Measurements from ENCODE around the gene SELENOH.

GRCh38 chr11:57773026-57773598 lies 31.8 kb downstream of the SELENOH start:
- TF ChIP-seq SP2 (tag by site-specific recombination; IDR thresholded peaks at IDR 0.05) (no peak), ZNF23 (tag by site-specific recombination; IDR thresholded peaks at IDR 0.05; ENCODE audit: borderline replicate concordance) (no peak), ZNF184 (tag by site-specific recombination; IDR thresholded peaks at IDR 0.05) (no peak), ZNF610 (tag by site-specific recombination; IDR thresholded peaks at IDR 0.05; ENCODE audit: borderline replicate concordance) (no peak), ZNF830 (tag by site-specific recombination; IDR thresholded peaks at IDR 0.05; ENCODE audit: low read depth) (no peak)
- TF ChIP-seq, protein P1, sequence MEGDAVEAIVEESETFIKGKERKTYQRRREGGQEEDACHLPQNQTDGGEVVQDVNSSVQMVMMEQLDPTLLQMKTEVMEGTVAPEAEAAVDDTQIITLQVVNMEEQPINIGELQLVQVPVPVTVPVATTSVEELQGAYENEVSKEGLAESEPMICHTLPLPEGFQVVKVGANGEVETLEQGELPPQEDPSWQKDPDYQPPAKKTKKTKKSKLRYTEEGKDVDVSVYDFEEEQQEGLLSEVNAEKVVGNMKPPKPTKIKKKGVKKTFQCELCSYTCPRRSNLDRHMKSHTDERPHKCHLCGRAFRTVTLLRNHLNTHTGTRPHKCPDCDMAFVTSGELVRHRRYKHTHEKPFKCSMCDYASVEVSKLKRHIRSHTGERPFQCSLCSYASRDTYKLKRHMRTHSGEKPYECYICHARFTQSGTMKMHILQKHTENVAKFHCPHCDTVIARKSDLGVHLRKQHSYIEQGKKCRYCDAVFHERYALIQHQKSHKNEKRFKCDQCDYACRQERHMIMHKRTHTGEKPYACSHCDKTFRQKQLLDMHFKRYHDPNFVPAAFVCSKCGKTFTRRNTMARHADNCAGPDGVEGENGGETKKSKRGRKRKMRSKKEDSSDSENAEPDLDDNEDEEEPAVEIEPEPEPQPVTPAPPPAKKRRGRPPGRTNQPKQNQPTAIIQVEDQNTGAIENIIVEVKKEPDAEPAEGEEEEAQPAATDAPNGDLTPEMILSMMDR (tag by site-specific recombination; IDR thresholded peaks at IDR 0.05), result no peak

All from HEK293 (cell line).